IMR-90 (cell line): Measurements from ENCODE around the gene DCP1A. TPM values are rescaled to one million over a fixed set of nuclear protein-coding genes. Genes with fewer than 3 reads are reported as not detected.
"Not testable (repeated sequence)": the region's sequence is repeated elsewhere in the genome, so short reads cannot be mapped to it uniquely, and the experiment has no call there.

Source experiments
- ATAC-seq: fragments of 200-7000 bp; cut with Tn5 transposase; 2 replicates; pipeline ENCODE4 v1.9.1; 2020; ENCODE audit warnings: low read depth, mild to moderate bottlenecking, moderate library complexity
- BruUV-seq: library from RNA; stranded (reverse); fragments of 400-500 nt; replicated peaks from 2 replicates; lab custom pipeline; 2021; lab: Mats Ljungman, UMichigan
- CTCF ChIA-PET: fragments of 300-600 bp; formaldehyde crosslinking; extraction: SDS; loops from one replicate; lab custom pipeline; 2021; ENCODE audit warnings: antibody characterized with exemption; lab: Yijun Ruan, JAX
- POLR2A ChIA-PET: fragments of 300-600 bp; sonication (Branson Sonifier 250); formaldehyde crosslinking; loops from one replicate; lab custom pipeline; 2022; ENCODE audit warnings: antibody characterized with exemption; ENCODE audit not compliant: unreplicated experiment; lab: Charles Lee
- DNase-seq: peaks from one replicate; pipeline ENCODE4 v3.0.0; 2013
- H2AFZ ChIP-seq: replicated peaks from 2 replicates; pipeline ENCODE3; 2013; ENCODE audit warnings: low read length, mild to moderate bottlenecking; ENCODE audit not compliant: poor library complexity
- H2AK5ac ChIP-seq: 2 replicates; pipeline ENCODE4 v1.6.1; 2013; ENCODE audit warnings: low read depth, low read length, inconsistent platforms
- H2AK9ac ChIP-seq: replicated peaks from 2 replicates; pipeline ENCODE3; 2013; ENCODE audit warnings: mild to moderate bottlenecking, low read depth, low read length, moderate library complexity; ENCODE audit not compliant: poor library complexity
- H2BK120ac ChIP-seq: 2 replicates; pipeline ENCODE4 v1.6.1; 2013; ENCODE audit warnings: low read depth, low read length, inconsistent platforms
- H2BK15ac ChIP-seq: 3 replicates; pipeline ENCODE4 v1.6.1; 2013; ENCODE audit warnings: low read depth, low read length, inconsistent platforms
- H2BK20ac ChIP-seq: 2 replicates; pipeline ENCODE4 v1.6.1; 2013; ENCODE audit warnings: low read depth, mild to moderate bottlenecking, inconsistent platforms, low read length, moderate library complexity
- H2BK5ac ChIP-seq: 2 replicates; pipeline ENCODE4 v1.6.1; 2013; ENCODE audit warnings: mild to moderate bottlenecking, low read depth, low read length, inconsistent platforms; ENCODE audit not compliant: poor library complexity, severe bottlenecking
- H3K14ac ChIP-seq: replicated peaks from 2 replicates; pipeline ENCODE4 v1.6.1; 2013; ENCODE audit warnings: low read depth, low read length, inconsistent platforms
- H3K18ac ChIP-seq: 2 replicates; pipeline ENCODE4 v1.6.1; 2013; ENCODE audit warnings: low read depth, low read length, control low read depth
- H3K23ac ChIP-seq: 2 replicates; pipeline ENCODE4 v1.6.1; 2013; ENCODE audit warnings: low read depth, low read length, inconsistent platforms
- H3K27ac ChIP-seq: 2 replicates; pipeline ENCODE4 v1.5.1; 2013; ENCODE audit warnings: mild to moderate bottlenecking, control low read depth, low read length; ENCODE audit not compliant: insufficient read depth
- H3K27me3 ChIP-seq: 2 replicates; pipeline ENCODE4 v1.6.1; 2013; ENCODE audit warnings: low read length; ENCODE audit not compliant: control insufficient read depth, insufficient read depth
- H3K36me3 ChIP-seq: 2 replicates; pipeline ENCODE4 v1.6.1; 2013; ENCODE audit warnings: low read length, mixed read lengths; ENCODE audit not compliant: control insufficient read depth, insufficient read depth
- H3K4ac ChIP-seq: 2 replicates; pipeline ENCODE4 v1.6.1; 2013; ENCODE audit warnings: low read depth, low read length, inconsistent platforms
- H3K4me1 ChIP-seq: 2 replicates; pipeline ENCODE4 v1.6.1; 2013; ENCODE audit warnings: low read length, mixed read lengths; ENCODE audit not compliant: control insufficient read depth, insufficient read depth
- H3K4me2 ChIP-seq: 2 replicates; pipeline ENCODE4 v1.6.1; 2013; ENCODE audit warnings: low read depth, mild to moderate bottlenecking, control low read depth, low read length, moderate library complexity
- H3K4me3 ChIP-seq: 2 replicates; pipeline ENCODE4 v1.5.1; 2013; ENCODE audit warnings: low read depth, mild to moderate bottlenecking, control low read depth, low read length, moderate library complexity; ENCODE audit not compliant: insufficient read depth
- H3K56ac ChIP-seq: 2 replicates; pipeline ENCODE4 v1.6.1; 2013; ENCODE audit warnings: low read length, inconsistent platforms; ENCODE audit not compliant: insufficient read depth; ENCODE audit errors: extremely low read depth
- H3K79me1 ChIP-seq, 2 experiments: 2 replicates each; pipeline ENCODE4 v1.6.1; 2013; ENCODE audit warnings: low read length in 2 of 2, inconsistent platforms in 1 of 2, low read depth in 1 of 2
- H3K9ac ChIP-seq: 2 replicates; pipeline ENCODE4 v1.6.1; 2013; ENCODE audit warnings: low read depth, low read length, control low read depth
- H3K9me1 ChIP-seq: 2 replicates; pipeline ENCODE4 v1.6.1; 2013; ENCODE audit warnings: low read length, inconsistent platforms; ENCODE audit not compliant: insufficient read depth
- H3K9me3 ChIP-seq: 2 replicates; pipeline ENCODE4 v1.6.1; 2013; ENCODE audit warnings: low read length; ENCODE audit not compliant: control insufficient read depth, insufficient read depth
- H4K20me1 ChIP-seq: 2 replicates; pipeline ENCODE4 v1.6.1; 2013; ENCODE audit warnings: low read length, inconsistent platforms; ENCODE audit not compliant: insufficient read depth
- H4K5ac ChIP-seq: 2 replicates; pipeline ENCODE4 v1.6.1; 2013; ENCODE audit warnings: mild to moderate bottlenecking, low read depth, low read length, control low read depth
- H4K8ac ChIP-seq, 2 experiments: 2 replicates each; pipeline ENCODE4 v1.6.1; 2013; ENCODE audit warnings: low read depth in 2 of 2, low read length in 2 of 2, control low read depth in 1 of 2, inconsistent platforms in 1 of 2
- H4K91ac ChIP-seq: 2 replicates; pipeline ENCODE4 v1.6.1; 2013; ENCODE audit warnings: low read depth, low read length, inconsistent platforms; ENCODE audit not compliant: insufficient read depth
- NFE2L2 ChIP-seq: fragments of 150-350 bp; IDR thresholded peaks from 2 replicates; pipeline ENCODE4 v1.6.1; 2016; ENCODE audit warnings: low read depth, mild to moderate bottlenecking, low read length
- POLR2A ChIP-seq: IDR thresholded peaks from 2 replicates; pipeline ENCODE4 v1.6.1; 2012; ENCODE audit warnings: mild to moderate bottlenecking, low read depth, low read length
- RAD21 ChIP-seq: IDR thresholded peaks from 2 replicates; pipeline ENCODE4 v1.6.1; 2012; ENCODE audit warnings: low read length, improper control_type of control experiment
- USF2 ChIP-seq: fragments of 150-350 bp; IDR thresholded peaks from 2 replicates; pipeline ENCODE4 v1.6.1; 2017; ENCODE audit warnings: mild to moderate bottlenecking, antibody characterized with exemption, low read length, low read depth
- WGBS, 2 experiments: methylation state at CpG; one replicate each; pipeline versions ENCODE4 v1.1.5 to v1.1.7; 2013; ENCODE audit warnings: missing lambda C conversion rate in 2 of 2; ENCODE audit not compliant: insufficient read length in 1 of 2; ENCODE audit errors: extremely low coverage in 2 of 2; 5-methylcytosine and 5-hydroxymethylcytosine counted together
- dilution Hi-C: fragments of 300-500 bp; cut with HindIII; formaldehyde crosslinking; loops from one replicate; pipeline ENCODE4 v1.14.3; 2018; ENCODE audit warnings: low sequenced_read_pairs; ENCODE audit not compliant: unreplicated experiment
- in situ Hi-C: fragments of 300-500 bp; cut with MboI; formaldehyde crosslinking; loops from 3 replicates; pipeline ENCODE4 v1.14.3; 2019; ENCODE audit warnings: low sequenced_read_pairs, inconsistent platforms, mixed read lengths
- intact Hi-C: fragments of 100-400 bp; cut with micrococcal nuclease; formaldehyde crosslinking; loops from 2 replicates; pipeline ENCODE4 v1.10.0; 2022
- polyA plus RNA-seq, 3 experiments: library from polyadenylated mRNA; depleted of rRNA; stranded (reverse); fragments of >200 nt; gene quantifications; 2 replicates each; pipeline ENCODE4 v1.2.3, GENCODE V29; 2012; ENCODE audit warnings: low replicate concordance in 1 of 3
- total RNA-seq: library from RNA; depleted of rRNA; stranded (reverse); fragments of >200 nt; gene quantifications from 2 replicates; pipeline ENCODE4 v1.2.3, GENCODE V29; 2012

The DCP1A gene
- total and polyA plus RNA-seq, 2 of the 4 experiments (the other 2 are of a cell fraction), result 13.2 to 30.1 TPM

DNA sequence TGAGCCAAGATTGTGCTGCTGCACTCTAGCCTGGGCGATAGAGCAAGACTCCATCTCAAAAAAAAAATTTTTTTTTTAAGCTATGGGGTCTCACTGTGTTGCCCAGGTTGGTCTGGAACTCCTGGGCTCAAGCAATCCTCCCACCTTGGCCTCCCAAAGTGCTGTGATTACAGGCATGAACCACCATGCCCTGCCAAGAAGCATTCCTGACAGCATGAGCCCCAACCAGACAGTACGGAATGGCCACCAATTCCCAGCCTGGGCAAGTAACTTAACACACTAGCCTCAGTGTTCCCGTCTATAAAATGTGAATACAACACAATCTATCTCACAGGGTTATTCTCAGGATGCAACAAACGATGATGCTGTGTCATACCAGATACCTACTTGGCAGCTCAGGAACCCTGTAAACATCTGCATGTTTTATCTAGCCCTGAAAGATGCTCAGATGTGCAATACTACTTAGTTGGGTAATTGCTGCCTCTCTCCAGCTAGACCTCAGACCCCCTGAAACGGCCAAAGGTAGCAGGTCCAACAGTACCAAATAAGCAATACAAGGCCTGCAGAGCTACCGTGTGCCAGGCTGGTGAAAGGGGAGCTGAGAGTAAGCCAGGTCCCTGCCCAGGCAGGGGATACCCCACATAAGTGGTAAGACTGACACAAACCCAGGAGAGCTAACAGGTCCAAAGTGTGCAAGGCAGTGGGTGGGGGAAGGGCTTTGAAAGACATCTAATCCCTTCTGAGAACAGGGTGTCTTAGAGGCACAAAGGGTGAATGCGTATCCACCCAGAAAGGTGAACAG is 93.4 kb downstream of the DCP1A start:
- Histone ChIP-seq H2AK5ac (peak overlapping the region; percentile 20; the same call in 1 of the 2 replicates), H4K20me1 (peaks cover 69% of the 10 kb centered on the region), H2BK15ac (no peak overlapping the region), H3K18ac (no peak overlapping the region), H3K79me1 (peaks cover 0 to 48% of the 10 kb centered on the region in 2 experiments; a peak in 3 of 4 replicates), H4K5ac (no peak overlapping the region), H3K27me3 (no peaks in the 10 kb centered on the region), H3K14ac (peak overlapping the region; percentile 69), H3K56ac (no peak overlapping the region), H2BK120ac (no peak overlapping the region), H3K36me3 (peaks cover 10% of the 10 kb centered on the region; the same call in 1 of the 2 replicates), H4K91ac (no peak overlapping the region), H3K4me1 (peaks cover 21% of the 10 kb centered on the region), H2BK5ac (peak overlapping the region; percentile 6), H3K4me2 (peak overlapping the region; percentile 97), H3K23ac (peak overlapping the region; percentile 14), H3K27ac (peak overlapping the region; percentile 4; the same call in 1 of the 2 replicates), H3K9ac (peak overlapping the region; percentile 93), H3K4me3 (peak overlapping the region; percentile 95), H2BK20ac (no peak overlapping the region), H2AFZ (no peak overlapping the region), H3K4ac (0 out of 2 replicates have a peak overlapping the region, but pooled peaks have one; percentile 10), H2AK9ac (no peak overlapping the region), H4K8ac (no peak overlapping the region), H3K9me1 (peaks cover 25% of the 10 kb centered on the region), H3K9me3 (no peaks in the 10 kb centered on the region)
- no peak for DNase-seq
- ChIA-PET CTCF (interaction anchor here (1.1 kb wide), 1 partner anchor 139 kb away, joined by 3 read pairs; no protein-coding TSS in a partner anchor), POLR2A (no interaction called here)
- intact Hi-C loops, result loop anchor here (2.0 kb wide), 1 partner anchor 15 kb away; no protein-coding TSS in a partner anchor
- BruUV-seq, result TSS peak; percentile 19
- TF ChIP-seq USF2 (no peak), RAD21 (no peak), POLR2A (no peak), NFE2L2 (no peak)
- no peak for ATAC-seq
- 83% methylated on average over 2 of the region's 7 CpGs; no CpG with 5 or more reads in 1 of the 2 experiments for whole genome bisulfite sequencing, 2 experiments
- in situ Hi-C loops, result no loop called here
- dilution Hi-C loops, result no loop called here

DNA sequence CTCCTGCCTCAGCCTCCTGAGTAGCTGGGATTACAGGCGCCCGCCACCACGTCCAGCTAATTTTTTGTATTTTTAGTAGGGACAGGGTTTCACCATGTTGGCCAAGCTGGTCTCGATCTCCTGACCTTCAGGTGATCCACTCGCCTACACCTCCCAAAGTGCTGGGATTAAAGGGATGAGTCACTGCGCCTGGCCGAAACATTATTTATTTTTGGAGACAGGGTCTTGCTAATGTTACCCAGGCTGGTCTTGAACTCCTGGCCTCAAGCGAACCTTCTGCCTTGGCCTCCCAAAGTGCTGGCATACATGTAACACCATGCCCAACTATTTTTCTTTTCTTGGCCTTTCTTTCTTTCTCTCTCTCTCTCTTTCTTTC is 94.4 kb downstream of the DCP1A start:
- H3K27ac ChIP-seq, result peak overlapping the region; percentile 39; the same call in 1 of the 2 replicates
- H3K18ac ChIP-seq, H4K8ac ChIP-seq, H3K4ac ChIP-seq, H3K4me3 ChIP-seq, H2BK20ac ChIP-seq, H2AFZ ChIP-seq, H2BK15ac ChIP-seq, H2BK5ac ChIP-seq, H2BK120ac ChIP-seq, H3K9ac ChIP-seq, BruUV-seq, in situ Hi-C loops, H2AK9ac ChIP-seq, POLR2A ChIA-PET, DNase-seq, H4K91ac ChIP-seq, intact Hi-C loops, dilution Hi-C loops, H3K56ac ChIP-seq, H3K27me3 ChIP-seq, CTCF ChIA-PET, H3K9me3 ChIP-seq, H4K5ac ChIP-seq, ATAC-seq: not testable (repeated sequence)
- peak overlapping the region; percentile 97 for H3K4me2 ChIP-seq
- 72% methylated on average over 4 of the region's 8 CpGs; no CpG with 5 or more reads in 1 of the 2 experiments for WGBS, 2 experiments
- H3K36me3 ChIP-seq, result peaks cover 15% of the 10 kb centered on the region
- H3K4me1 ChIP-seq, result peaks cover 21% of the 10 kb centered on the region
- H3K9me1 ChIP-seq, result peaks cover 25% of the 10 kb centered on the region
- peak overlapping the region; percentile 82; the same call in 1 of the 2 replicates for H3K23ac ChIP-seq
- H4K20me1 ChIP-seq, result peaks cover 79% of the 10 kb centered on the region
- peak overlapping the region; percentile 66; the same call in 1 of the 2 replicates for H2AK5ac ChIP-seq
- peak overlapping the region; percentile 51; the same call in 1 of the 2 replicates for H3K14ac ChIP-seq
- peaks cover 0 to 54% of the 10 kb centered on the region in 2 experiments; a peak in 3 of 4 replicates for H3K79me1 ChIP-seq
